GM23338 (cell line): Measurements from ENCODE around the gene NELFCD.

Experiments
- EZH2 ChIP-seq: fragments of 200-600 bp; sonication (generic); IDR thresholded peaks from one replicate; pipeline ENCODE4 v1.8.0; 2017; ENCODE audit warnings: antibody characterized with exemption, mild to moderate bottlenecking, low read depth; ENCODE audit not compliant: unreplicated experiment
- TF ChIP-seq, protein P1 (sequence below), 2 experiments: fragments of 200-600 bp in 1 of 2; sonication (generic) in 1 of 2; conservative IDR thresholded peaks; 2 replicates each; pipeline versions ENCODE4 v1.5.1 to v1.6.1; 2016 to 2017; ENCODE audit warnings: antibody characterized with exemption in 2 of 2, low read depth in 2 of 2, mild to moderate bottlenecking in 2 of 2, moderate library complexity in 1 of 2

GRCh38 chr20:59028812-59029211, 47.8 kb downstream of the NELFCD start:
- no peak for TF ChIP-seq EZH2
- TF ChIP-seq, protein P1, sequence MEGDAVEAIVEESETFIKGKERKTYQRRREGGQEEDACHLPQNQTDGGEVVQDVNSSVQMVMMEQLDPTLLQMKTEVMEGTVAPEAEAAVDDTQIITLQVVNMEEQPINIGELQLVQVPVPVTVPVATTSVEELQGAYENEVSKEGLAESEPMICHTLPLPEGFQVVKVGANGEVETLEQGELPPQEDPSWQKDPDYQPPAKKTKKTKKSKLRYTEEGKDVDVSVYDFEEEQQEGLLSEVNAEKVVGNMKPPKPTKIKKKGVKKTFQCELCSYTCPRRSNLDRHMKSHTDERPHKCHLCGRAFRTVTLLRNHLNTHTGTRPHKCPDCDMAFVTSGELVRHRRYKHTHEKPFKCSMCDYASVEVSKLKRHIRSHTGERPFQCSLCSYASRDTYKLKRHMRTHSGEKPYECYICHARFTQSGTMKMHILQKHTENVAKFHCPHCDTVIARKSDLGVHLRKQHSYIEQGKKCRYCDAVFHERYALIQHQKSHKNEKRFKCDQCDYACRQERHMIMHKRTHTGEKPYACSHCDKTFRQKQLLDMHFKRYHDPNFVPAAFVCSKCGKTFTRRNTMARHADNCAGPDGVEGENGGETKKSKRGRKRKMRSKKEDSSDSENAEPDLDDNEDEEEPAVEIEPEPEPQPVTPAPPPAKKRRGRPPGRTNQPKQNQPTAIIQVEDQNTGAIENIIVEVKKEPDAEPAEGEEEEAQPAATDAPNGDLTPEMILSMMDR (conservative IDR thresholded peaks at IDR 0.05; ENCODE audit: low read depth in 2 of 2), result no peak
